HG03039 (cell line): ENCODE results near the gene EYS.
A peak's percentile ranks its signal among the peaks of the same experiment; 100 is the strongest.

Experiments
- ATAC-seq: cut with Tn5 transposase; IDR thresholded peaks from one replicate; pipeline ENCODE4 v1.9.1; 2021; ENCODE audit warnings: mild to moderate bottlenecking, moderate library complexity; ENCODE audit not compliant: unreplicated experiment

Gene EYS

DNA sequence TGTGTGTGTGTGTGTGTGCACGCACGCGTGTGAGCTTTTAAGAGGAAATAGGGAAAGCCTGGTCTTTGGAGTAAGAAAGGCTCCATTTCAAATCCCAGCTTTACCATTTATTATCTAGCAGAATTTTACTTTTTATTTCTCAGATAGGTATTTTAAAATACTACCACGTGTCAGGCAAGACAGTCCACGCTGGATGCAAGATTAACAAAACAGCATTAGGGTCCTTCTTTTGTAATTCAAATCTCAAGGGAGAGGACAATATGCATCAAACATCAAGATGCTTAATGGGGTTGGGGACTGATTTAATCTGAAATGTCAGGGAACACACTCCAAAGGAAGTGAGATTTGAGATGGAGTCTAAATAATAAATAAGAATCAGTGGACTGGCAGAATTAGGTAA, 1302.6 kb downstream of the EYS start:
- ATAC-seq = no peak

GRCh38 chr6:64383277-64383676, 1323.7 kb downstream of the EYS start:
- no peak for ATAC-seq

DNA sequence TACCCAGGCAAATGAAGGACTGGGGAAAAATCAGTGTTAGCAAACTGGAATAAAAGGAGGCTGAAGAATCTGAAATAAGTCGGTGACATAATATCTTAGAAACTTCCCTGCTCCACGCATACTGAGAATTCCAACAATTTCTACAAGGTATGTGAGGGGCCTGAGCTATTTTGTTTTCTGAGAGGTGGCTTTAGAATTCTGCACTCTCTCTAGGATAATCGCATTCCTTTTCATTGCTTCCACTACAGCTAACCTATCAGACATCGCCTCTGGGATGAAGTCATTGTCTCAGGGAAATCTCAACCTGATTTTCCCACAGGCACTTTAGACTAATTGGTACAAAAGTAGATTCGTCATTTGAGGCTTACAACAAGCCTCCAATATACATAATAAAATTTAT, 1330.6 kb downstream of the EYS start:
- ATAC-seq = no peak

DNA sequence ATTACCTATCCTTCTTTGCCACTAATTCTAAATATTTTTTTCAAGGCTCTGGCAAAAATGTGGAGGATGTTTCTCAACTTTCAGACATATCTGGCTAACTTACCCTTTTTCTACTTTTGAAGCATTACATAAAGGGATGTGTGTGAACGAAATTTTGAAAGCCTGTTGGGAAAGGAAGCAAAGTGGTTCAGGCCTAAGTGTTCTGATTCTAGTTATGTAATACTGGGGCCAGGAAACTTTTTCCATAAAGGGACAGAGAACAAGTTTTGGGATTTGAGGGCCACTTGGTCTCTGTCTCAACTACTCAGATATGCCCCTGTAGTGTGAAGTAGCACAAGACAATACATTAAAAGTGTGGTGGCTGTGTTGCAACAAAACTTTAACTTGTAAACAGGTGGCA, 1349.6 kb downstream of the EYS start:
- no peak for ATAC-seq

DNA sequence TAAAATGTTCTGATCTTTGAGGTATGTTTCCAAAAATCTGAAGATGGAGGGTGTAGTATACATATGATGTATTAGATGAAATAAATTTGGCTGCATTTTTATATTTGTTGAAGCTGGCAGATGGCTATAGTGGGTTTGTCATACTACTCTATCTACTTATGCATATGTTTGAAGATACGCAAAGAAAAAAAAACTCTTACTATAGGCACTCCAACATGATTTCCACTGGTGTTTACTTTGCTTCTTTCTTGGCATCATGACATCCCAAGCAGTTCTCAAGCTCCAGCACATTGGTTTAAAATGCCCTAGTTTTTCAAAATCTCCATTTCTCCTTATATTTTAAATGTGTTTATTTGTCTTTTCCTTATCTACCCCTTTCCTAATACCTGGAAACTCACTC, 1359.6 kb downstream of the EYS start:
- no peak for ATAC-seq

GRCh38 chr6:64335195-64335594, 1371.8 kb downstream of the EYS start:
- no peak for ATAC-seq

DNA sequence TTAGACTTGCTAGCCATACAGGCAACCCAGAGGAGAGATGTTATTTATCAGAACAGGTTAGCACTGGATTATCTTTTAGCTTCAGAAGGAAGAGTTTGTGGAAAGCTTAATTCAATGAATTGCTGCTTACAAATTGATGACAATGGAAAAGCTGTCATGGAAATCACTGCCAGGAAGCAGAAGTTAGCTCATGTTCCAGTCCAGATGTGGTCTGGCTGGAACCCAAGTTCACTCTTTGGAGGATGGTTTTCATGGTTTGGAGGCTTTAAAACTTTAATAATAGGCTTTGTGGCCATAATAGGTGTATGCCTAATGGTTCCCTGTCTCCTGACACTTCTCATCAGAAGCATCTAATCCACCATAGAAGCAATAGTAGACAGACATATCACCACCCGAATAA, 1372.4 kb downstream of the EYS start:
- ATAC-seq = no peak

DNA sequence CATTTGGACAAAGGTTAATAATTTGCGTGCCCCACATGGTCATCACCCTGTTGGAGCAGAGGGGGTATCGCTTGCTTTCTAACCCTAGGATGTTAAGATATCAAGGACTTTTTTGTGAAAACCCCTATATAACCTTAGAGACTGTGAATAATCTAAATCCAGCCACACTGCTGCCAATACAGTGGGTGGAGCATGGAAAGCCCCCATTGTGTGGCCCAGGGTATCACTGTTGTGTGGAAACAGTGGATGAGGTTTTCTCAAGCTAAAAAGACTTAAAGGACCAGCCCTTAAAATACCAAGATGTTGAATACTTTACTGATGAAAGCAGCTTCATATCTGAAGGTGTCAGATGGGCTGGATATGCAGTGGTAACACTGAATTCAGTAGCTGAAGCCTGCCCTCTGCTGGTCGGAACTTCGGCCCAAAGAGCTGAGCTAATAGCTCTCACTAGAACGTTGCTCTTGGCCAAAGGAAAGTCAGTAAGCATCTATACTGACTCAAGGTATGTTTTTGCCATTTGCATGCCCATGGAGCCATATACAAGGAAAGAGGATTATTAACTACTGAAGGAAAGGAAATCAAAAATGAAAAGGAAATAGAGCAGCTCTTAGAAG, 1376.2 kb downstream of the EYS start:
- ATAC-seq = no peak

DNA sequence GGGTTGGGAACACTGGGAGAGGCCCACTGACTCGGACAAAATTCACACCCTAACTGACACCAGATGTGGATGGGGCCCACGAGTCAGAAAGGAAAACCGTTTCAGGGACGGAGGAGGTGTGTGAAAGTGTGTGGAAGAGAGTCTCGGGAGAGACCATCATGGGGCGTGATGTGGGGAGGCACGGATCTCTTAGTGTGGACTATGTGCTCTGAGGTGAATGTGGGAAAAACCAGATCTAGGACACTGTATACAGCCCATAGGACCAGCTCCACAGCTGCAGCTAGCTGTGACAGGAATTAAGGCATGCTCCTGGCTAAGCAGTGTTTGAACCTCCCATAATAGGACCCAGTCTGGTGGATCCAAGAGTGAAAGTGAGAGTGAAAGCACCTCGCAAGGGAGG, 1380.1 kb downstream of the EYS start:
- no peak for ATAC-seq

DNA sequence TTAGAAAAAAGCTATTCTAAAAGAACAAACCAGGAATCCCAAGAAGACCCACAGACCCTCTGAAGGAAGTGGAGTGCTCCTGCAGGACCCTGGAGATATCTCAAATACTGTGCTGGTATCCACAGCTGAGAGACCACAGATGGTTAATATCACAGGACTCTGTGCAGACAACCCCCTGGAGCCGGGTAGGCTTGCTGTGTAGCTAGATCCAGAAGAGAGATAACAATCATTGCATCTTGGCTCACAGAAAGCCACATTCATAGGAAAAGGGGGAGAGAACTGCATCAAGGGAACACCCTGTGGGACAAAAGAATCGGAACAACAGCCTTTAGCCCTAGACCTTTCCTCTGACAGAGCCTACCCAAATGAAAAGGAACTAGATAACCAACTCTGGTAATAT, 1381.9 kb downstream of the EYS start:
- ATAC-seq = no peak

GRCh38 chr6:64310214-64310613, 1396.8 kb downstream of the EYS start:
- ATAC-seq = no peak

DNA sequence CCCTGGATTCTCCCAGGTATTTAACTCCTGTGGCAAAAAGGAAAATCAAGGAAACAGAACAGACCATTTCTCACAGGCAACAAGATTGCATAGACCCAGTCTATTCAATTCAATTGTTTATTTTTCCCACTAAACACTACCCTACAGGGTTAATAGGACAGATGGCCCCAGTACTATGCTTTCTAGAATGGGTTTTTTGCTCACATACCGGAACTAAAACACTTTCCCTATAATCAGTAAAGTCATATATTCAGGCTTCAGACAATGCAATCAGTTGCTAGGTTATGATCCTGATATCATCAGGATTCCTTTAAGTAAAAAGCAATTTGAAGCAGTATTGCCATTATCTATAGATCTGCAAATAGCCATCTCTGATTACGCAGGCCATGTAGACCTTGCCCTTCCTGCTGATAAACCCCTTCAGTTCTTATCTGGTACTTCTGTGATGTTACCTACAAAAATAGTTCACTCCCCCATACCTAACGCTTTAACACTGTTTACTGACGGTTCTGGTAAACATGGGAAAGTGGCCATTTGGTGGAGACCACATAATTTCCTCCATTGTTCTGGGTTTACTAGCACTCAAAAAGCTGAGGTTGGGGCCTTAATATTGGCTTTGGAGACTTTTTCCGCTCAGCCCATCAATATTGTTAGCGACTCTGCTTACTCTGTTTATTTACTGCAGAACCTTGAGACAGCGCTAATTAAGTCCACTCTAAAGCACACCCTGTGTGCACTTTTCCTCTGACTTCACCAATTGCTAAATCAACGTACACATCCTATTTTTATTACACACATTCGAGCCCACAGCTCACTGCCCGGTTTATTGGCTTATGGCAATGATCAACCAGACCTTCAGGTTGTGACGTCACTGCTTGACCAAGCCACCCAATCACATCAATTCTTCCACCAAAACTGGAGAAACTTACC, 1405.5 kb downstream of the EYS start:
- no peak for ATAC-seq

- ATAC-seq = no peak
Measured at GRCh38 chr6:64299176-64299575, 1407.8 kb downstream of the EYS start.

GRCh38 chr6:64294034-64294433, 1413.0 kb downstream of the EYS start:
- no peak for ATAC-seq

DNA sequence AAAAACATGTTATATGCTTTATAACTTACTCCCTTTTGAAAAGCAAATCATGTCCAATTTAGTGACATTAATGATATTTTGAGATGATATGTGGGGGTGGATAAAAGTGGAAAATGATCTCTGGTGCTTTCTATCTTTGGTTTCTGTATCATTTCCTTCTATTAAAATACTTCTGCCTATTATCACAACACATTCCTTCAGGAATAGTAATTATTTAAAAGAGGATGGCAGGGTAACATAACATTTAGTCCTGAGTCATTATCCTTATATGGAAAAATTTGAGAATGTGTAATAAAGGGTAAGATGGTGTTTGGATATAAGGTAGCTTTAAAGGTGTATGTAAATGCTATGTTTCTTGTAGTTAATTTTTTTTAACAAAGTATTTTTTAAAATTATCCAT, 1413.7 kb downstream of the EYS start:
- no peak for ATAC-seq

- ATAC-seq = no peak
Measured at GRCh38 chr6:64290867-64291266, 1416.2 kb downstream of the EYS start.

GRCh38 chr6:64289931-64290330, 1417.1 kb downstream of the EYS start:
- ATAC-seq = no peak

DNA sequence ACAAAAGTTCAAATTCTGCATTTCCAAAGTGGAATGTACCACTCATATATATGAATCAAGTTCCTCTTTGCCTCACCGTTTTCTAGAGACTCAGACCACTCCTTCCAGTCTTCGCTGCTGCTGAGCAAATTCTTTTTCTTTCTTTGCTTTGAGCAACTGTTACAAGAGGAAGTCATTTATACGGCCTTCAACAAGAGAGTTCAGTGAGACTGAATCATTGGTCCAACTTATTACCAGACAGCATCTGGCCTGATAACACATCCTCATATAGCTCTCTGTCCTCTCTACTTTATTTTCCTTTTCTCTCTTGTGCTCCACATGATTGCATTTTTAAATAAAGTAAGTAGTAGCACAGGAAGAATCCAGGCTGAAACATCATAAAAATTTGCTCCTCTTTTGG, 1418.7 kb downstream of the EYS start:
- ATAC-seq = no peak

- no peak for ATAC-seq
Measured at GRCh38 chr6:64281167-64281566, 1425.9 kb downstream of the EYS start.

GRCh38 chr6:64280569-64280968, 1426.5 kb downstream of the EYS start:
- no peak for ATAC-seq

DNA sequence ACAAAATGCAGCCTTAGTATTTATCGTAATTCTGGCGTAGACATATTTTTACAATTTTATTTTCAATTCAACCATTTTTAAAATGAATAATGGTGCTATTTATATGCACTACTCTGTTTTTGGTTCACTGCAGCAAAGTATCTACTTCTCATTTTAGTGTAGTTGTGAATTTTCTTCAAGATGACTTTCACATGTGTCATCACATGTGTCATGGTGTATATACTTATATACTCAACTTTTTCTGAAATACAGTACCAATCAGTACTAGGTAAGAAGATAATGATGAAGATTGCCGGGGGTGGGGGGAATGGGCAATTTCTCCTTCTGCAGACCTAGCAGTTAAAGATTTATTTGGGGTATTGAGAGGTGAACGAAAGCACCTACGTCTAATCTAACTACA, 1436.9 kb downstream of the EYS start:
- ATAC-seq = no peak

- ATAC-seq = peak; percentile 89
Measured at GRCh38 chr6:64266351-64266821, 1440.6 kb downstream of the EYS start.
